HG03469 (cell line): Measurements from ENCODE around the gene TPD52L1.
"Not testable (repeated sequence)": the region's sequence is repeated elsewhere in the genome, so short reads cannot be mapped to it uniquely, and the experiment has no call there.

Experiments used
- ATAC-seq: cut with Tn5 transposase; IDR thresholded peaks from one replicate; pipeline ENCODE4 v1.9.1; 2021; ENCODE audit warnings: mild to moderate bottlenecking, moderate library complexity, moderate number of reproducible peaks; ENCODE audit not compliant: unreplicated experiment

TPD52L1 gene

GRCh38 chr6:125264476-125264875 lies 110.9 kb downstream of the TPD52L1 start:
- ATAC-seq = no peak

- no peak for ATAC-seq
These were observed 114.4 kb downstream of the TPD52L1 start for GRCh38 chr6:125267806-125268523.

- ATAC-seq = no peak
These were observed 115.2 kb downstream of the TPD52L1 start for GRCh38 chr6:125268765-125269164.

GRCh38 chr6:125269328-125269985 lies 115.9 kb downstream of the TPD52L1 start:
- ATAC-seq = no peak

- ATAC-seq = no peak
These were observed 116.8 kb downstream of the TPD52L1 start for GRCh38 chr6:125270380-125270779.

- ATAC-seq = no peak
These were observed 118.0 kb downstream of the TPD52L1 start for GRCh38 chr6:125271486-125272159.

- no peak for ATAC-seq
These were observed 119.7 kb downstream of the TPD52L1 start for GRCh38 chr6:125273251-125273650.

GRCh38 chr6:125273965-125274364 lies 120.4 kb downstream of the TPD52L1 start:
- no peak for ATAC-seq

GRCh38 chr6:125274935-125275334 lies 121.4 kb downstream of the TPD52L1 start:
- no peak for ATAC-seq

GRCh38 chr6:125275779-125276178 lies 122.2 kb downstream of the TPD52L1 start:
- no peak for ATAC-seq

- ATAC-seq = no peak
These were observed 124.3 kb downstream of the TPD52L1 start for GRCh38 chr6:125277838-125278237.

- no peak for ATAC-seq
These were observed 126.4 kb downstream of the TPD52L1 start for GRCh38 chr6:125279961-125280360.

GRCh38 chr6:125280370-125281035 lies 126.9 kb downstream of the TPD52L1 start:
- not testable (repeated sequence) for ATAC-seq

GRCh38 chr6:125282470-125282869 lies 128.9 kb downstream of the TPD52L1 start:
- not testable (repeated sequence) for ATAC-seq

- ATAC-seq = no peak
These were observed 131.8 kb downstream of the TPD52L1 start for GRCh38 chr6:125285353-125285752.

GRCh38 chr6:125285936-125286335 lies 132.4 kb downstream of the TPD52L1 start:
- ATAC-seq = no peak

GRCh38 chr6:125287718-125288117 lies 134.1 kb downstream of the TPD52L1 start:
- no peak for ATAC-seq

- ATAC-seq = no peak
These were observed 140.0 kb downstream of the TPD52L1 start for GRCh38 chr6:125293587-125293986.

- ATAC-seq = no peak
These were observed 140.5 kb downstream of the TPD52L1 start for GRCh38 chr6:125294036-125294435.

- no peak for ATAC-seq
These were observed 141.4 kb downstream of the TPD52L1 start for GRCh38 chr6:125294925-125295324.

- ATAC-seq = no peak
These were observed 142.9 kb downstream of the TPD52L1 start for GRCh38 chr6:125296471-125296870.
